ENCODE measurements around the gene C15orf61.

C15orf61 gene

DNA sequence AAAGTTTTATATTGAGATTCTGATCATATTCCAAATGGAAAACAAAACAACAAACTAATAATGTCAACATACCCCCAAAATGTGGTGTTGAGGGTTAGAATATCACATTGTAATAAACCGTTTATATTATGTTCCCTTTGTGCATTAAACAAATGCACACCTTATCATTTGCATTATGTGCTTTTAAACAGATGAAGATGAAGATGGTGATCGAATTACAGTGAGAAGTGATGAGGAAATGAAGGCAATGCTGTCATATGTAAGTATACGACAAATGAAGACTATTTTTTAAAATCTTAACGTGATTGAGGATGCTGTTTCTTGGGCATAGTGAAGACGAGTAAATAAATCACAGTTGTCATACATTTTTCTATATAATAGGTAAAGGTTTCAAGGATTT, 42.2 kb downstream of the C15orf61 start:
- Histone ChIP-seq H3K9me3 (ENCODE audit: control insufficient read depth, low read length) (peaks cover 8% of the 10 kb centered on the region), H2BK12ac (ENCODE audit: low read length in 2 of 2) (no peak overlapping the region), H3K23ac (ENCODE audit: low read length in 2 of 2) (no peak overlapping the region), H3K18ac (ENCODE audit: low read depth in 1 of 2, low read length in 2 of 2) (no peak overlapping the region), H2BK120ac (ENCODE audit: low read depth, low read length) (no peak overlapping the region), H2AK5ac (ENCODE audit: low read length, severe bottlenecking) (no peak overlapping the region), H2BK15ac (ENCODE audit: low read depth, poor library complexity, severe bottlenecking) (no peak overlapping the region), H4K8ac (ENCODE audit: low read length) (no peak overlapping the region), H2BK5ac (ENCODE audit: low read depth, low read length, poor library complexity, severe bottlenecking) (no peak overlapping the region), H3K27ac (ENCODE audit: low read length, poor library complexity, severe bottlenecking) (no peak overlapping the region), H3K4ac (ENCODE audit: low read depth in 1 of 2, low read length in 2 of 2) (no peak overlapping the region), H3K27me3 (ENCODE audit: control insufficient read depth in 1 of 2, insufficient read depth in 1 of 2, low read length in 2 of 2) (no peaks in the 10 kb centered on the region), H3K14ac (ENCODE audit: low read length in 2 of 2) (no peak overlapping the region), H3K4me2 (ENCODE audit: low read length, poor library complexity, severe bottlenecking) (no peak overlapping the region), H4K91ac (ENCODE audit: low read length) (no peak overlapping the region), H3K4me3 (ENCODE audit: insufficient read depth in 1 of 2, low read depth in 1 of 2, low read length in 2 of 2) (no peak overlapping the region), H3K36me3 (ENCODE audit: control insufficient read depth in 1 of 2, insufficient read depth in 2 of 2, low read depth in 1 of 2, low read length in 2 of 2) (peaks cover 4 to 32% of the 10 kb centered on the region in 2 experiments), H3K9ac (ENCODE audit: low read length) (no peak overlapping the region), H3K4me1 (ENCODE audit: control insufficient read depth, insufficient read depth, low read depth, low read length) (no peaks in the 10 kb centered on the region), H3K79me1 (replicated peaks; ENCODE audit: low read length, poor library complexity, severe bottlenecking) (peaks cover 11% of the 10 kb centered on the region), H2AFZ (ENCODE audit: low read depth, low read length) (no peak overlapping the region)
- WGBS: 89% methylated on average over 2 of the region's 5 CpGs
- DNase-seq: no peak

DNA sequence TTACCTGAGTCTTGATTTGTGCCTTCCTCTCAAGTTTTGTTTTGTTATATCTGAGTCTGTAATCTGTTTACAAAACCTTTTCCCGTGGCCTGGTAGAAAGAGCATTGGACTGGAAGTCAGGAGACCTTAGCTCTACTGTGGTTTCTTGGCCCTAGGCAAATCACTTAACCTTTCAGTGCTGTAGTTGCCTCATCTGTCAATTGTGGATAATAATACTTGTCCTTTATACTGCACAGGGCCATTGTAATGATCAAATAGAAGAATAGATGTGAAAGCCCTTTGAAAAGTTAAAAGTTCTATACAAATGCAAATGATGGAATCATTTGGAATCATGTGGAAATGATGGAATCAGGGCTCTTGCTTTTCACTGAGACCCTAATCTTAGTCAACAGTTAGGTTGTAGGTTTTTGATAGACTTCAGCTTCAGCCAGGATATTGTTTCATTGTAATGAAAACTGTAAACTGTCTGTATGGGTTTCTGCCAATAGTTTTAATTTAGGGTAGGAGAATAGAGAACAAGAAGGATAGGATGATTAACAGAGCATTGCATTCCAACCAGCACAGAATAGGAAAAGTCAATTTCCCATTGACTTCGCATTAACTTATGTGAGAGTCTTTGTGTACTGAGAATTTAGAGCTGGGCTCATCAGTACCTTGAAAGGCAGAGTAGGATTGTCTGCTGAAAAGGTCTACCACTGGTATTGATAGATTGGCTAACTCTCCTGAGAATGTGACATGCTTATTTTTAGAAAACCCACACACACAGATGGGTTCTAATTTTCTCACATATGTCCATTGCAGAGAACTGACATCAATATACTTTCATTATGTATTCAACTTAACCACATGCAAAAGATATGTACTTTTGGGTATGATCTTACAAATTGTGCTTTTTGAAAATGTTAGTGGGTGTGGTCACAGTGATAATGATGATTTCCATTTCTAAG, 43.4 kb downstream of the C15orf61 start:
- WGBS: 14% methylated on average over 1 of the region's 2 CpGs
- Histone ChIP-seq H3K36me3 (ENCODE audit: control insufficient read depth in 1 of 2, insufficient read depth in 2 of 2, low read depth in 1 of 2, low read length in 2 of 2) (peaks cover 0 to 20% of the 10 kb centered on the region in 2 experiments), H2AK5ac (ENCODE audit: low read length, severe bottlenecking) (no peak overlapping the region)

DNA sequence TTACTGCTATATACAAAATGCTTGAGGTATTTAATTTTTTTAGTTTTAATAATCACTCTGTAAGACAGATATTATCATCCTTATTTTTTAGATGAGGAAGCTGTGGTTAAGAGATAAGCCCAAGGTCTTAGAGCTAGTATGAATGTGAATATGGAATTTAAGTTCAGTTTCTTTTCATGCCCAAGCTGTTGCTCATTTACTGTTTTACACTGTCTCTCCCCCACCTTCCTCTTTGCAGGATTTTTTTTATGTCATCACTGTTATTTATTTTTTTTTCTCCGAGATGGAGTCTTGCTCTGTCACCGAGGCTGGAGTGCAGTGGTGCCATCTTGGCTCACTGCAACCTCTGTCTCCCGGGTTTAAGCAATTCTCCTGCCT, 44.0 kb downstream of the C15orf61 start:
- Histone ChIP-seq H3K9me3 (ENCODE audit: control insufficient read depth, low read length) (no peaks in the 10 kb centered on the region), H2AFZ (ENCODE audit: low read depth, low read length) (no peak overlapping the region), H2AK5ac (ENCODE audit: low read length, severe bottlenecking) (no peak overlapping the region), H2BK15ac (ENCODE audit: low read depth, poor library complexity, severe bottlenecking) (no peak overlapping the region), H3K4ac (ENCODE audit: low read depth in 1 of 2, low read length in 2 of 2) (no peak overlapping the region), H3K18ac (ENCODE audit: low read depth in 1 of 2, low read length in 2 of 2) (no peak overlapping the region), H4K91ac (ENCODE audit: low read length) (no peak overlapping the region), H2BK120ac (ENCODE audit: low read depth, low read length) (no peak overlapping the region), H3K27ac (ENCODE audit: low read length, poor library complexity, severe bottlenecking) (no peak overlapping the region), H3K14ac (ENCODE audit: low read length in 2 of 2) (no peak overlapping the region), H4K8ac (ENCODE audit: low read length) (no peak overlapping the region), H3K9ac (ENCODE audit: low read length) (no peak overlapping the region), H3K27me3 (ENCODE audit: control insufficient read depth in 1 of 2, insufficient read depth in 1 of 2, low read length in 2 of 2) (no peaks in the 10 kb centered on the region), H3K4me1 (ENCODE audit: control insufficient read depth, insufficient read depth, low read depth, low read length) (no peaks in the 10 kb centered on the region), H3K23ac (ENCODE audit: low read length in 2 of 2) (no peak overlapping the region), H3K4me2 (ENCODE audit: low read length, poor library complexity, severe bottlenecking) (no peak overlapping the region), H2BK12ac (ENCODE audit: low read length in 2 of 2) (no peak overlapping the region), H3K36me3 (ENCODE audit: control insufficient read depth in 1 of 2, insufficient read depth in 2 of 2, low read depth in 1 of 2, low read length in 2 of 2) (peaks cover 0 to 19% of the 10 kb centered on the region in 2 experiments), H3K4me3 (ENCODE audit: insufficient read depth in 1 of 2, low read depth in 1 of 2, low read length in 2 of 2) (no peak overlapping the region), H2BK5ac (ENCODE audit: low read depth, low read length, poor library complexity, severe bottlenecking) (no peak overlapping the region), H3K79me1 (replicated peaks; ENCODE audit: low read length, poor library complexity, severe bottlenecking) (peaks cover 6% of the 10 kb centered on the region)
- DNase-seq: no peak
- WGBS: 89% methylated on average over 2 of the region's 3 CpGs

More for the DNA sequence above, 43.4 kb downstream of the C15orf61 start:
- Histone ChIP-seq H2BK12ac (ENCODE audit: low read length in 2 of 2) (no peak overlapping the region), H3K27me3 (ENCODE audit: control insufficient read depth in 1 of 2, insufficient read depth in 1 of 2, low read length in 2 of 2) (no peaks in the 10 kb centered on the region), H3K4me1 (ENCODE audit: control insufficient read depth, insufficient read depth, low read depth, low read length) (no peaks in the 10 kb centered on the region), H4K91ac (ENCODE audit: low read length) (no peak overlapping the region), H3K79me1 (replicated peaks; ENCODE audit: low read length, poor library complexity, severe bottlenecking) (peaks cover 6% of the 10 kb centered on the region), H2BK5ac (ENCODE audit: low read depth, low read length, poor library complexity, severe bottlenecking) (no peak overlapping the region), H3K4me2 (ENCODE audit: low read length, poor library complexity, severe bottlenecking) (no peak overlapping the region), H3K4ac (ENCODE audit: low read depth in 1 of 2, low read length in 2 of 2) (no peak overlapping the region), H2BK120ac (ENCODE audit: low read depth, low read length) (no peak overlapping the region), H2BK15ac (ENCODE audit: low read depth, poor library complexity, severe bottlenecking) (no peak overlapping the region), H3K27ac (ENCODE audit: low read length, poor library complexity, severe bottlenecking) (no peak overlapping the region), H3K23ac (ENCODE audit: low read length in 2 of 2) (no peak overlapping the region), H2AFZ (ENCODE audit: low read depth, low read length) (no peak overlapping the region), H3K4me3 (ENCODE audit: insufficient read depth in 1 of 2, low read depth in 1 of 2, low read length in 2 of 2) (no peak overlapping the region), H3K14ac (ENCODE audit: low read length in 2 of 2) (no peak overlapping the region), H4K8ac (ENCODE audit: low read length) (no peak overlapping the region), H3K9me3 (ENCODE audit: control insufficient read depth, low read length) (no peaks in the 10 kb centered on the region), H3K18ac (ENCODE audit: low read depth in 1 of 2, low read length in 2 of 2) (no peak overlapping the region), H3K9ac (ENCODE audit: low read length) (no peak overlapping the region)
- DNase-seq: no peak

DNA sequence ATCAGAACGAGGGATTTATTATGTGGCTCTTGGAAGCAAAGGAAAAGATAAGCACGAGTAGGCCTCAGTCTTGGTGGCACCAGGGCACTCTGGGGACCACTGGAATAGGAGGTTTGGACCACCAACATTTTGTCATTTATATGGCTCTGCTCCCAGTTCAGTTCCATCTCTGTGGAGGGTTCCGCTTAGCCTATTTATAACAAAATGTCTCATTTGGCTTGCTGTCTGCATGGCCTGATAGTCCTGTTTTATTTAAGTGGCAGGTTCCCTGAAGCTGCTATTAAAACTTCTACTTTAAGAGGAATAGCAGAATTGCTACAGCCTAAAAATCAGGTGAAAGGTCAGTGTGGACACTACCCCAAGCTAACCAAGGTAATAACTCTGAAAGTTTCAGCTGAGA, 48.7 kb downstream of the C15orf61 start:
- Histone ChIP-seq H3K9ac (ENCODE audit: low read length) (no peak overlapping the region), H3K27me3 (ENCODE audit: control insufficient read depth in 1 of 2, insufficient read depth in 1 of 2, low read length in 2 of 2) (no peaks in the 10 kb centered on the region), H3K23ac (ENCODE audit: low read length in 2 of 2) (no peak overlapping the region), H2BK15ac (ENCODE audit: low read depth, poor library complexity, severe bottlenecking) (no peak overlapping the region), H3K14ac (ENCODE audit: low read length in 2 of 2) (no peak overlapping the region), H3K9me3 (ENCODE audit: control insufficient read depth, low read length) (no peaks in the 10 kb centered on the region), H4K8ac (ENCODE audit: low read length) (no peak overlapping the region), H3K79me1 (replicated peaks; ENCODE audit: low read length, poor library complexity, severe bottlenecking) (no peaks in the 10 kb centered on the region), H2BK12ac (ENCODE audit: low read length in 2 of 2) (no peak overlapping the region), H2AK5ac (ENCODE audit: low read length, severe bottlenecking) (no peak overlapping the region), H3K4me1 (ENCODE audit: control insufficient read depth, insufficient read depth, low read depth, low read length) (peaks cover 2% of the 10 kb centered on the region), H2BK5ac (ENCODE audit: low read depth, low read length, poor library complexity, severe bottlenecking) (no peak overlapping the region), H3K18ac (ENCODE audit: low read depth in 1 of 2, low read length in 2 of 2) (no peak overlapping the region), H4K91ac (ENCODE audit: low read length) (no peak overlapping the region), H2AFZ (ENCODE audit: low read depth, low read length) (no peak overlapping the region), H2BK120ac (ENCODE audit: low read depth, low read length) (no peak overlapping the region), H3K4ac (ENCODE audit: low read depth in 1 of 2, low read length in 2 of 2) (no peak overlapping the region), H3K4me2 (ENCODE audit: low read length, poor library complexity, severe bottlenecking) (no peak overlapping the region), H3K4me3 (ENCODE audit: insufficient read depth in 1 of 2, low read depth in 1 of 2, low read length in 2 of 2) (no peak overlapping the region), H3K36me3 (ENCODE audit: control insufficient read depth in 1 of 2, insufficient read depth in 2 of 2, low read depth in 1 of 2, low read length in 2 of 2) (peaks cover 0 to 9% of the 10 kb centered on the region in 2 experiments), H3K27ac (ENCODE audit: low read length, poor library complexity, severe bottlenecking) (no peak overlapping the region)
- DNase-seq: no peak
- 67% methylated on average over 2 of the region's 3 CpGs for WGBS
